AG10803 (cell line): Measurements from ENCODE around the gene TP53INP2.
A peak's percentile ranks its signal among the peaks of the same experiment; 100 is the strongest.

ENCODE experiments used
- DNase-seq: peaks from one replicate; pipeline ENCODE4 v3.0.0; 2010; ENCODE audit warnings: low read depth
- H3K4me3 ChIP-seq: 2 replicates; pipeline ENCODE4 v1.5.1; 2011; ENCODE audit warnings: mild to moderate bottlenecking, low read length, control low read depth
- TF ChIP-seq, protein P1 (sequence below): conservative IDR thresholded peaks from 2 replicates; pipeline ENCODE4 v1.5.1; 2011; ENCODE audit warnings: mild to moderate bottlenecking, low read length, control low read depth, inconsistent platforms

TP53INP2 gene

DNA sequence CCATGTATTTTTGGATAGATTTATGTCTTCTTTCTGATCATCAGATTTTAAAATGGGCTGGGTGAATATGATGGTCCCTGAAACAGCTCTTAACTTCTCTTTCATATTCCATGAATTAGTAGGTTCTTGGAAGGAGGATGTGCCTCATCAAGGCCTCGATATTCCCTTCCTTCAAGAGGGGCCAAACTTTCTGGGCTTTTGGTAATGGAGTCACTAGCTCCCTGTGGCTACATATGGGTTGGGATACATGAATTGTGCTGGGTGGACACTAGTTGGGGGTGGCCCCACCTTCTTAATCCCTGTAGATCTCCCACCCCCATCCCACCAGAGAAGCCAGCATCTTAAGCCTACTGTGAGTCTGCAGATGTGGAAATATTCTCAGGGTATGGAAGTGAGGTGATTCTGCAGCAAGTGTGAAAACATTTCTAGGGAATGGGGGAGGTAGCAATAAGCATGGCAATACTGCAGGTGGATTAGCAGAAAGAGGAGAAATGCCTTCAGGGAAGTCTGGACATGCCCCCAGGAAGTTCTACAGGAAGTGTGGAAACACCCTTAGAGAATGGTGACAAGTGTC is 2.2 kb downstream of the TP53INP2 start:
- no peak overlapping the region for H3K4me3 ChIP-seq
- no peak for DNase-seq
- TF ChIP-seq, protein P1, sequence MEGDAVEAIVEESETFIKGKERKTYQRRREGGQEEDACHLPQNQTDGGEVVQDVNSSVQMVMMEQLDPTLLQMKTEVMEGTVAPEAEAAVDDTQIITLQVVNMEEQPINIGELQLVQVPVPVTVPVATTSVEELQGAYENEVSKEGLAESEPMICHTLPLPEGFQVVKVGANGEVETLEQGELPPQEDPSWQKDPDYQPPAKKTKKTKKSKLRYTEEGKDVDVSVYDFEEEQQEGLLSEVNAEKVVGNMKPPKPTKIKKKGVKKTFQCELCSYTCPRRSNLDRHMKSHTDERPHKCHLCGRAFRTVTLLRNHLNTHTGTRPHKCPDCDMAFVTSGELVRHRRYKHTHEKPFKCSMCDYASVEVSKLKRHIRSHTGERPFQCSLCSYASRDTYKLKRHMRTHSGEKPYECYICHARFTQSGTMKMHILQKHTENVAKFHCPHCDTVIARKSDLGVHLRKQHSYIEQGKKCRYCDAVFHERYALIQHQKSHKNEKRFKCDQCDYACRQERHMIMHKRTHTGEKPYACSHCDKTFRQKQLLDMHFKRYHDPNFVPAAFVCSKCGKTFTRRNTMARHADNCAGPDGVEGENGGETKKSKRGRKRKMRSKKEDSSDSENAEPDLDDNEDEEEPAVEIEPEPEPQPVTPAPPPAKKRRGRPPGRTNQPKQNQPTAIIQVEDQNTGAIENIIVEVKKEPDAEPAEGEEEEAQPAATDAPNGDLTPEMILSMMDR, result no peak

DNA sequence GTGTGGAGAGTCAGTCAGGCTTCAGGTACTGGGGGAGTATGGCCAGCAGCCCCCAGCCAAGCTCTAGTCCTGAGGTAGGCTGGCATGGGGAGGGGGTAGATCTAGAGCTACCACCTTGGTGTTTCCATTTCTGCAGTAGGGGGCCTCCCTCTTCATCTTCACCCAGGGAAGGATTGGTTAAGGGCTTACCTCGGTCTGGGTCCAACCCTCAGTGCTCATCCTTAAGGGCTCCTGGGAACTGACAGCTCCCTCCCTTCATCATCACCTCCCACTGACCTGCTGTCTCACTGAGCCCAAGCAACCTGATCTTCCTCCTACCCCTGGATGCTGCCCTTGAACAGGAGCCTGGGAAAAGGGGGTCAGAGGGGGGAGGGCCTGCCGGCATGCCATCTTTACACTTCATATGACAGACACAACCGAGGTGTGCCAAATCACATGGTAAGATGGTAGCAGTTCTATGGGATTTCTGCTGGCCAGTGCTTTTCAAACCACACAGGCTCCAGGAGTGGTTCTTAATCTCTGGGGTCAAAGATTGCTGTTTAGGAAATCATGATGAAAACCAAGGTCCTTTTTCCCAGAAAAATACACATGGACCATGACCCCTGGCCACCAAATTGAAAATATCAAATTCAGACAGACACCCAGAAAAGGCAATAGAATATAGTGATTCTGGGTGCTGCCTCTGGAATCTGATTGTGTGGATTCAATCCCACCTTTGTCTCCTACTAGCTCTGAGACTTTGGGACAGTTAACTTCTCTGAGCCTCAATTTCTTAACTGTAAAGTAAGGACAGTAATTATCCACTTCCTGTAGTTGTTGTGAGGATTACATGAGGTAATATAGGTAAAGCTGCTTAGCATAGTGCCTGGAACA is 3.0 kb downstream of the TP53INP2 start:
- no peak overlapping the region for H3K4me3 ChIP-seq
- TF ChIP-seq, protein P1, result no peak
- DNase-seq, result no peak

- DNase-seq, result peak; percentile 25
- TF ChIP-seq, protein P1, result peak; percentile 60
- H3K4me3 ChIP-seq, result peak overlapping the region; percentile 71
Observed at GRCh38 chr20:34708621-34709043, 4.5 kb downstream of the TP53INP2 start.

DNA sequence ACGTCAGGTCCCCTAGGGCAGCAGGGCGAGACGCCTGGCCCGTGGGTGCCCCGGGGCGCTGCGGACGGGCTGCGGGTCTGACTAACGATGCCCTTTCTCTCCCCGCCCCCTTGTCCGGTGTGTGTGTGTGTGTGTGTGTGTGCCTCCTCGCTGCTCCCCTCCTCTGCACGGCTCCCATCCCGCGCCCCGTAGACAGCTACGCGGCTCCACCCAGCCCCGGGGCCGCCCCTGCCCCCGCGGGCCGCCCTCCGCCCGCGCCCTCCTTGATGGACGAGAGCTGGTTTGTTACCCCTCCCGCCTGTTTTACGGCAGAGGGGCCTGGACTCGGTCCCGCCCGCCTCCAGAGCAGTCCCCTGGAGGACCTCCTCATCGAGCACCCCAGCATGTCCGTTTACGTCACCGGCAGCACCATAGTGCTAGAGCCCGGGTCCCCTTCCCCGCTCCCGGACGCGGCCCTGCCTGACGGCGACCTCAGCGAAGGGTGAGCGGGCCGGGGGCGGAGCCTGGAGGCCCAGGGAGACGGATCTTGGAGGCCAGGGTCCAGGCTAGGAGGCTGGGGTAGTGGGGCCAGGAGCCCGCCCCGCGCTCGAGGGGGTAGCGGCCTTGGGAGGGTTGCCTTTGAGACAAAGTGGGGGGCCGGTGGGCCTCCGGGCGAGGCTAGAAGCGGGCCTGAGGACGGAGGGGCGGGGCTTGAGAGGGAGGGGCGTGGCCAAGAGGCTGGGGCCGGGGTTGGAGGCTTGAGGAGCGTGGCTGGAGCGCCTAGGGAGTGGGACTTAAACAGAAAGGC is 5.1 kb downstream of the TP53INP2 start:
- DNase-seq, result peak; percentile 75
- peak overlapping the region; percentile 71 for H3K4me3 ChIP-seq
- TF ChIP-seq, protein P1, result no peak

- H3K4me3 ChIP-seq, result peak overlapping the region; percentile 71
- DNase-seq, result peak; percentile 65
- TF ChIP-seq, protein P1, result peak; percentile 35
Observed at GRCh38 chr20:34709831-34710567, 5.9 kb downstream of the TP53INP2 start.

GRCh38 chr20:34710568-34710839 is 6.4 kb downstream of the TP53INP2 start:
- H3K4me3 ChIP-seq, result peak overlapping the region; percentile 55; the same call in 1 of the 2 replicates
- TF ChIP-seq, protein P1, result no peak

More at GRCh38 chr20:34710568-34710839, 6.4 kb downstream of the TP53INP2 start:
- DNase-seq, result no peak
